HG03066 (cell line): ENCODE data around the gene CEP250.

Experiments used
- ATAC-seq: cut with Tn5 transposase; IDR thresholded peaks from one replicate; pipeline ENCODE4 v1.9.1; 2021; ENCODE audit warnings: low read depth; ENCODE audit not compliant: unreplicated experiment

CEP250 gene

GRCh38 chr20:35559042-35559693 lies 103.8 kb downstream of the CEP250 start:
- no peak for ATAC-seq

DNA sequence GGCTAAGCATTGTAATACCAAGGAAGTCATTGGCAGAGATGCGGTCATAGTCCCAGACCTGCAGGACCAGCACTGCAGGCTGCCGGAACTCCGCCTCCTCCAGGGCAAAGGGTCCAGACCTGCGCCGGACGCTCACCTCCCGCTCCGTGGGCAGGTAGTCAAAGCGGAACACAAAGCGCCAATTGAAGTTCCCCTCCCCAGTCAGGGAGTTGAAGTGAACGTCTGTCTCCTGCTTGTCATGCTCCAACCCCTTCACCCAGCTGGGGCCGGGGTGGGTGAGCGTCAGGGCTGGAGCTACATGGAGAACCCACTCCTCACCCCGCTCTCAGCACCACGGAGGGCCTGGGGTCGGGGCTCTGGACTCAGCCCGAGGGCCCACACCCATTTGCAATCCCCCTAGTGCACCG lies 104.7 kb downstream of the CEP250 start:
- no peak for ATAC-seq

DNA sequence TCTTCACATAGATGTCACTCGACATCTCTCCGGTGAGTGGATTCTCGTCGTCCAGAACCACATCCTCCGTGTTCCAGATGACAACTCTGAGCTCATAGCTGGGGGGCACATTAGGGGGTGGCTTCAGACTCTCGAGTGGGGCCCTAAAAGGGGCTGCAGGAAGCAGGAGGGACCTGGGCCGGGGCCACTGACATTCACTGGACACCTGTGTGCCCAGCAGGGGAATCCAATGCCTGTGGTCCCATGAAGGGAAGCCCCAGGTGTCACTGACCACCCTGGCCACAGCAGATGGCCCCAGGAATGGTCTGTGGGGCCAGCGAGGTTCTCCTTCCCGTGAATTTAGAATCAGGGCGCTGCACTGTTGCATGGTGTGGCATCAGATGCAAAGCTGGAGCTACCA lies 105.1 kb downstream of the CEP250 start:
- ATAC-seq = no peak

DNA sequence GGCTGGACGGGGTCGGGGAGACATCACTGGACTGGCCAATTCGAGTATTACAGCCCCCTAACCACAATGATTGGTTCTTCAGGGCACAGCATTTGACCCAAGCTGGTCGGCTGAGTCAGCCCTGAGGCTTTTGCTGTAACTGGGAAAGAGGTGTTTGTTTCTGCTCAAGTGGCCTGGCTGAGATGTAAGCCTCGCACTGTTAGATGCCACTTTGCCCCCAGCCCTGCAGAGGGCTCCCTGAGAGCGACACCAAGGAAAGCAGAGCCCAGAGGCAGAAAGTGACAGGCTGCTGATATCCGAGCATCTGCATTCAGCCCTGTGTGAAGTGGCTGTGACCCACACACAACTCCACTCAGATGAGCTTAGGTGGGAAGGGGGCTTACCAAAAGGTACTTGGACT lies 105.9 kb downstream of the CEP250 start:
- ATAC-seq = no peak

DNA sequence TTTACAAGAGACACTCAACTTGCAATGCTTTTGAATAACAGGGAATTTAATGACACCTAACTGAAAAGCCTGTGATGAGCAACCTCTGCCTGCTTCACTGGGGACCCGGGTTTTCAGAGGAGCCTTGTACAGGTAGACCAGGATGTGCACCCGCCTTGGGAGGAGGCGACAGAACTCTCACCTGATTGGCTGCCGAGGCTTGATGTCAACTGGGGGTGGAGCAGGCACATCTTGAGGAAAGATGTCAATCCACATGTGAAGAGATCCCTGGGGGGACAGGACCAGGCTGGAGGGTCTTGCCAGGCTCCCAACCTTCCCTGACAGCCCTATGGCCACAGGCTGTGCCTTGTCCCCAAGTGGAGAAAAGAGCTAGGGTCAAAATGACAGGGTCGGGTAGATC lies 106.3 kb downstream of the CEP250 start:
- no peak for ATAC-seq

DNA sequence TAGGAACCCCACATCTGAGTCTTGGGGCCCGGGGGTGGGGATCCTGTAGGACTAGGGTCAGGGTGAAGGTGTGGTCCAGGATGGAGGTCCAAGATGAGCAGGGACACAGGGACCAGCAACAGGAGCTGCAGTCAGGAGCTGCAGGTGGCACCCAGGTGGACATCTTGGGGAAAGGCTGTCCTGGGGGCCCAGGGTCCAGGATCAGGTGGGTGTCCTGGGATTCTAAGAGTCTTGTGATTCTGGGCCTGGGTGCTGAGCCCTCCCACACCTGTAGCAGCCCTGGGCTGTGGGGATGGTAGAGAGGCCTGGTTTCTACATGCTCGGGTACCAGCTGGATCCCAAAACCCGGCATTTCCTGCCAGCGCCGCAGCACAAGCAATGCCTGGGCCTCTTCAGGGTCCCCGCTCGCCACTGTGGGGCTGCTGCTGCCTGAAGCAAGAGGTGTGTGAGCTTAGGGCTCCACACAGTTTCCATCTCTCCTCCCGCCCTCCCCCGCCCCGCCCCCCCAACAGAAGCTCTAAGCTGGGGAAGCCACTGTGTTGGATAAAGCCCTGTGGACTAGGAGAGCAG lies 107.2 kb downstream of the CEP250 start:
- no peak for ATAC-seq

- ATAC-seq = no peak
Observed at GRCh38 chr20:35563834-35564233, 108.4 kb downstream of the CEP250 start.

DNA sequence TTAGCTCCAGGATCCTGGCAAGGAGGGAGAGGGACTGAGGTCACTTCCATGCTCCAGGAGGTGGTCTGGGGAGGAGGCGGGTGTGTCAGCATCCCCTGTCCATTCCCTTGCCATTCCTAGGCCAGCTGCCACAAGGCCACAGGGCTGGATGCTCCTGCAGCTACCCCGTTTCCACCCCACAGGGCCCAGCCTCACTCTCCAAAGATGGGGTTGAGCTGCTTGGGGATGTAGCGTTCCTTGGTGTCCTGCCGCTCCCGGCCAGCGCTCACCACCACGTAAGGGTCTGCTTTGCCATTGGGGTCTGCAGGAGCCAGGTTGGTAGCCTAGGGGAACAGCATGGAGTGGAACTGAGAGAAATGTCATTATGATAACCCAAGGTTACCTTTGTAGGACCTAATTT lies 109.5 kb downstream of the CEP250 start:
- no peak for ATAC-seq

- no peak for ATAC-seq
Observed at GRCh38 chr20:35568645-35569044, 113.2 kb downstream of the CEP250 start.
